GM12878 (cell line): ENCODE measurements around the gene LRRC2. TPM values are rescaled to one million over a fixed set of nuclear protein-coding genes. Genes with fewer than 3 reads are reported as not detected.

Experiments
- E4F1 ChIP-seq: fragments of 450-650 bp; IDR thresholded peaks from 2 replicates; pipeline ENCODE4 v1.6.1; 2018; ENCODE audit warnings: borderline replicate concordance, mild to moderate bottlenecking; ENCODE audit not compliant: partially characterized antibody
- GATAD2B ChIP-seq: fragments of 450-650 bp; conservative IDR thresholded peaks from 2 replicates; pipeline ENCODE4 v1.6.1; 2017; ENCODE audit warnings: low read depth, mild to moderate bottlenecking, moderate library complexity
- MAX ChIP-seq: IDR thresholded peaks from 2 replicates; pipeline ENCODE4 v1.6.1; 2012; ENCODE audit warnings: low read depth, low read length, improper control_type of control experiment
- RAD21 ChIP-seq: IDR thresholded peaks from 2 replicates; pipeline ENCODE4 v1.6.1; 2011; ENCODE audit warnings: mild to moderate bottlenecking, low read depth, low read length, moderate library complexity; ENCODE audit not compliant: insufficient read depth
- RBBP5 ChIP-seq: fragments of 200-600 bp; sonication (generic); conservative IDR thresholded peaks from 2 replicates; pipeline ENCODE4 v1.6.1; 2016
- STAT3 ChIP-seq: IDR thresholded peaks from 2 replicates; pipeline ENCODE4 v1.6.1; 2011; ENCODE audit warnings: low read depth, low read length, improper control_type of control experiment
- SUPT20H ChIP-seq: IDR thresholded peaks from 2 replicates; pipeline ENCODE4 v1.6.1; 2011; ENCODE audit warnings: low read depth, mild to moderate bottlenecking, low read length, moderate library complexity, borderline replicate concordance; ENCODE audit not compliant: control insufficient read depth
- ZNF274 ChIP-seq: IDR thresholded peaks from one replicate; pipeline ENCODE4 v1.8.0; 2011; ENCODE audit not compliant: insufficient read length, insufficient read depth
- ZNF592 ChIP-seq: fragments of 450-650 bp; IDR thresholded peaks from 2 replicates; pipeline ENCODE4 v1.6.1; 2017; ENCODE audit warnings: mild to moderate bottlenecking, moderate library complexity
- ZSCAN29 ChIP-seq: fragments of 450-650 bp; IDR thresholded peaks from 2 replicates; pipeline ENCODE4 v1.6.1; 2017; ENCODE audit warnings: mild to moderate bottlenecking, moderate library complexity
- polyA plus RNA-seq, 11 experiments: library from polyadenylated mRNA; depleted of rRNA in 4 of 11; unstranded in 6 of 11; stranded (reverse) in 5 of 11; fragments of >200 nt; fragmentation: Nextera tagmentation in 4 of 11; fragmentation: Illumina TruSeq in 1 of 11; extraction: Ambion mirVana in 4 of 11; extraction: Trizol in 1 of 11; gene quantifications; 1 replicate in 1 of 11; 2 replicates in 10 of 11; pipeline versions ENCODE4 v1.2.1 to v1.2.3, GENCODE V29; 2011 to 2016; ENCODE audit warnings: inconsistent platforms in 2 of 11, missing spikeins in 2 of 11, low read depth in 1 of 11
- total RNA-seq, 4 experiments: library from RNA; depleted of rRNA in 3 of 4; stranded (reverse); fragments of >200 nt in 3 of 4; fragmentation: Illumina TruSeq in 1 of 4; extraction: Trizol in 1 of 4; gene quantifications; 2 replicates each; pipeline versions ENCODE4 v1.2.1 to v1.2.3, GENCODE V29; 2013 to 2021

LRRC2 gene
- total and polyA plus RNA-seq, 10 of the 15 experiments (the other 5 are each of a cell fraction or from before 2014, with no cell fraction given): not detected

- TF ChIP-seq GATAD2B (no peak), RBBP5 (no peak), ZNF592 (no peak), STAT3 (no peak), SUPT20H (no peak), ZNF274 (no peak), RAD21 (no peak), MAX (no peak), ZSCAN29 (no peak), E4F1 (no peak)
These were observed 57.1 kb downstream of the LRRC2 start (continued) for GRCh38 chr3:46508850-46509591.
